Prostate gland (tissue), 2 donors: ENCODE data around the gene SNED1.

Experiments used
- POLR2A ChIP-seq: fragments of 450-650 bp; IDR thresholded peaks from one replicate; pipeline ENCODE4 v1.6.1; 2016; ENCODE audit warnings: antibody characterized with exemption, mild to moderate bottlenecking
- TF ChIP-seq, protein P1 (sequence below), 4 experiments: fragments of 200-600 bp in 2 of 4; fragments of 450-650 bp in 2 of 4; sonication (generic) in 2 of 4; IDR thresholded peaks; 1 replicate in 3 of 4; 2 replicates in 1 of 4; pipeline ENCODE4 v1.5.1; 2016 to 2019; ENCODE audit warnings: antibody characterized with exemption in 4 of 4, mild to moderate bottlenecking in 2 of 4, moderate library complexity in 2 of 4

DNA sequence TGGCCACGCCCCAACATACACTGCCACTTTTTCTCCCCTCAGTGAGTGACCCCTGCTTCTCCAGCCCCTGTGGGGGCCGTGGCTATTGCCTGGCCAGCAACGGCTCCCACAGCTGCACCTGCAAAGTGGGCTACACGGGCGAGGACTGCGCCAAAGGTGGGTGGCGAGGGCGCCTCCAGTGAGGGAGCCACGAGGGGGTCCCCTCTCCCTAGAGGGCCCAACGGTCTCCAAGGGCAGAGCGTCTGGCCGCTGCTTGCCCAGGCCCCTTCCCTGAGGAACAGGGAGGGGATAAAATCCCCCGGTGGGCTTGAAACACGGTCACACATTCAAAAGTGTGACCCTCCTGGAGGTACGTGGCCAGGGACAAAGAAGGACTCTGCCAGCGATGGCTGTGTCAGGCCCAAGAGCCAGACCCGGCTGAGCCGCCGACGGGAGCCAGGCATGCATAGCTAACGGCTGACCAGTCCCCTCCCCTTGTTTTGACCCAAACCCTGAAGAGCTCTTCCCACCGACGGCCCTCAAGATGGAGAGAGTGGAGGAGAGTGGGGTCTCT lies 66.5 kb downstream of the SNED1 start:
- TF ChIP-seq POLR2A = no peak
- TF ChIP-seq, protein P1, sequence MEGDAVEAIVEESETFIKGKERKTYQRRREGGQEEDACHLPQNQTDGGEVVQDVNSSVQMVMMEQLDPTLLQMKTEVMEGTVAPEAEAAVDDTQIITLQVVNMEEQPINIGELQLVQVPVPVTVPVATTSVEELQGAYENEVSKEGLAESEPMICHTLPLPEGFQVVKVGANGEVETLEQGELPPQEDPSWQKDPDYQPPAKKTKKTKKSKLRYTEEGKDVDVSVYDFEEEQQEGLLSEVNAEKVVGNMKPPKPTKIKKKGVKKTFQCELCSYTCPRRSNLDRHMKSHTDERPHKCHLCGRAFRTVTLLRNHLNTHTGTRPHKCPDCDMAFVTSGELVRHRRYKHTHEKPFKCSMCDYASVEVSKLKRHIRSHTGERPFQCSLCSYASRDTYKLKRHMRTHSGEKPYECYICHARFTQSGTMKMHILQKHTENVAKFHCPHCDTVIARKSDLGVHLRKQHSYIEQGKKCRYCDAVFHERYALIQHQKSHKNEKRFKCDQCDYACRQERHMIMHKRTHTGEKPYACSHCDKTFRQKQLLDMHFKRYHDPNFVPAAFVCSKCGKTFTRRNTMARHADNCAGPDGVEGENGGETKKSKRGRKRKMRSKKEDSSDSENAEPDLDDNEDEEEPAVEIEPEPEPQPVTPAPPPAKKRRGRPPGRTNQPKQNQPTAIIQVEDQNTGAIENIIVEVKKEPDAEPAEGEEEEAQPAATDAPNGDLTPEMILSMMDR (IDR thresholded peaks at IDR 0.05) = no peak
